Measurements from ENCODE around the gene AGBL1. TPM values are rescaled to one million over a fixed set of nuclear protein-coding genes. Genes with fewer than 3 reads are reported as not detected.

Gene AGBL1
- total RNA-seq, 1 experiment from 2014 or later = not detected

DNA sequence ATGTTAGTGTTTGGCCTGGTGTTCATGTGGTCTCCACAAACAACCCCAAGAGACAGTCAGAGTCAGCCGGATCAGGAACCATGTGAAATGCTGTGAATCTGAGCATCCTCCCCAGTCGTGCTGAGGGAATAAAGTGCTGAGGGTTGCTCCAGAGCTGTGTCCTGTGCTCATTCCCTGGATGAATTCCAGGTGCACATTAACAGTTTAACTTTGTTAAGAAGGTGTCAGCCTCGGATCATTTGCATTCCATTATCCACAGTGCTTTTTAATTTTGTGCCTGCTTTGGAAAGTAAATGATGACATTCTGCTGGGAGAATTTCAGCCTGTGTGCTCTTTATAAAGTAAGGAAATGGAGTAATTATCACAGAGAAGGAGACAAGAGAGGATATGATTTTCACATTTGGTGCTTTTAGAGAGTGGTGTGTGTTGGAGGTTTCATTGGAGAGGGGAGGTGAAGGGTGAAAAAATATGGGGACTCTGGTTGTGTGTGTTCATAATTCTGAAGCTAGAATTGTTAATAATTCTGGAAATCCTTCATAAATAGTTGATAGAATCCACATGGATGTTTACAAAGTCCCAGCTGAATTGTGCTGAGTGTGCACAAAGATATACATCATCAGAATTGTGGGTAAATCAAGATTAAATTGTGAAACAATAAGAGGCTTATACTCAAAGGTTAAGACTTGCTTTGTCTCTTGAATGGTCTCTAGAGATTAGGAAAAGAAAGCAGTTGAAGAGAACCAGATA lies 621.4 kb downstream of the AGBL1 start:
- no peak overlapping the region for H2AK5ac ChIP-seq (ENCODE audit: insufficient read length, low read length)
- H3T11ph ChIP-seq (ENCODE audit: low read length) = no peak overlapping the region
- H2BK5ac ChIP-seq (ENCODE audit: insufficient read length, low read length) = no peak overlapping the region
- H4K91ac ChIP-seq (ENCODE audit: insufficient read length, low read depth, low read length) = no peak overlapping the region
- H3K4me1 Mint-ChIP-seq = no peaks in the 10 kb centered on the region; a peak in 1 of 4 replicates
- H3K4me1 ChIP-seq (ENCODE audit: insufficient read depth, low read length) = no peaks in the 10 kb centered on the region
- no peak overlapping the region for H3K56ac ChIP-seq (ENCODE audit: insufficient read length, low read depth, low read length)
- no peak overlapping the region for H3K9ac ChIP-seq (ENCODE audit: extremely low read depth, insufficient read length, low read length)
- no peak overlapping the region for H3K18ac ChIP-seq (ENCODE audit: insufficient read length, low read depth, low read length)
- no peak overlapping the region for H2BK120ac ChIP-seq (ENCODE audit: low read depth, low read length, poor library complexity, severe bottlenecking)
- H3K4me2 ChIP-seq (ENCODE audit: insufficient read depth, insufficient read length, low read length) = no peak overlapping the region
- H2BK15ac ChIP-seq (ENCODE audit: low read depth, low read length) = no peak overlapping the region
- no peaks in the 10 kb centered on the region for H3K36me3 Mint-ChIP-seq (ENCODE audit: insufficient read depth in 1 of 3, low read depth in 3 of 3)
- TF ChIP-seq, protein P1, sequence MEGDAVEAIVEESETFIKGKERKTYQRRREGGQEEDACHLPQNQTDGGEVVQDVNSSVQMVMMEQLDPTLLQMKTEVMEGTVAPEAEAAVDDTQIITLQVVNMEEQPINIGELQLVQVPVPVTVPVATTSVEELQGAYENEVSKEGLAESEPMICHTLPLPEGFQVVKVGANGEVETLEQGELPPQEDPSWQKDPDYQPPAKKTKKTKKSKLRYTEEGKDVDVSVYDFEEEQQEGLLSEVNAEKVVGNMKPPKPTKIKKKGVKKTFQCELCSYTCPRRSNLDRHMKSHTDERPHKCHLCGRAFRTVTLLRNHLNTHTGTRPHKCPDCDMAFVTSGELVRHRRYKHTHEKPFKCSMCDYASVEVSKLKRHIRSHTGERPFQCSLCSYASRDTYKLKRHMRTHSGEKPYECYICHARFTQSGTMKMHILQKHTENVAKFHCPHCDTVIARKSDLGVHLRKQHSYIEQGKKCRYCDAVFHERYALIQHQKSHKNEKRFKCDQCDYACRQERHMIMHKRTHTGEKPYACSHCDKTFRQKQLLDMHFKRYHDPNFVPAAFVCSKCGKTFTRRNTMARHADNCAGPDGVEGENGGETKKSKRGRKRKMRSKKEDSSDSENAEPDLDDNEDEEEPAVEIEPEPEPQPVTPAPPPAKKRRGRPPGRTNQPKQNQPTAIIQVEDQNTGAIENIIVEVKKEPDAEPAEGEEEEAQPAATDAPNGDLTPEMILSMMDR (conservative IDR thresholded peaks at IDR 0.05) = no peak
- WGBS (ENCODE audit: extremely low coverage, insufficient read length, low lambda C conversion rate) = no CpG with 5 or more reads among the region's 3 CpGs
- no peak overlapping the region for H2BK20ac ChIP-seq (ENCODE audit: low read depth, low read length, poor library complexity, severe bottlenecking)
- H3K27ac ChIP-seq (ENCODE audit: insufficient read length, low read depth, low read length) = no peak overlapping the region
- no peak overlapping the region for H2AFZ ChIP-seq (ENCODE audit: low read length)
- H3K27me3 ChIP-seq (ENCODE audit: insufficient read depth, low read length) = no peaks in the 10 kb centered on the region
- H3K27ac Mint-ChIP-seq = no peak overlapping the region
- H3K27me3 Mint-ChIP-seq (ENCODE audit: low read depth) = no peaks in the 10 kb centered on the region
- H3K79me1 ChIP-seq (ENCODE audit: insufficient read depth, low read depth, low read length, poor library complexity, severe bottlenecking) = no peaks in the 10 kb centered on the region
- H3K79me2 ChIP-seq (ENCODE audit: insufficient read depth, low read length) = no peaks in the 10 kb centered on the region
- no peaks in the 10 kb centered on the region for H3K23me2 ChIP-seq (ENCODE audit: insufficient read length, low read depth, low read length, poor library complexity, severe bottlenecking)
- H4K5ac ChIP-seq (ENCODE audit: insufficient read length, low read depth, low read length) = no peak overlapping the region
- no peaks in the 10 kb centered on the region for H4K20me1 ChIP-seq (ENCODE audit: control insufficient read depth, insufficient read depth, insufficient read length)
- H2BK12ac ChIP-seq (ENCODE audit: insufficient read length, low read depth, low read length) = no peak overlapping the region
- no peak overlapping the region for H3K4me3 Mint-ChIP-seq
- no peak overlapping the region for H3K23ac ChIP-seq (ENCODE audit: insufficient read length, low read depth, low read length)
- H4K8ac ChIP-seq (replicated peaks; ENCODE audit: insufficient read length, low read depth, low read length) = no peak overlapping the region
- DNase-seq = no peak
- no peak overlapping the region for H3K4ac ChIP-seq (ENCODE audit: low read depth, low read length)
- H3K9me3 ChIP-seq (ENCODE audit: control insufficient read depth, low read depth, low read length) = no peaks in the 10 kb centered on the region
- H3K14ac ChIP-seq (ENCODE audit: insufficient read depth, low read length) = no peak overlapping the region
- H3K9me3 Mint-ChIP-seq = no peaks in the 10 kb centered on the region; a peak in 1 of 5 replicates

All from H9 (cell line).